ENCODE data around the gene GLIPR1L1.

DNA sequence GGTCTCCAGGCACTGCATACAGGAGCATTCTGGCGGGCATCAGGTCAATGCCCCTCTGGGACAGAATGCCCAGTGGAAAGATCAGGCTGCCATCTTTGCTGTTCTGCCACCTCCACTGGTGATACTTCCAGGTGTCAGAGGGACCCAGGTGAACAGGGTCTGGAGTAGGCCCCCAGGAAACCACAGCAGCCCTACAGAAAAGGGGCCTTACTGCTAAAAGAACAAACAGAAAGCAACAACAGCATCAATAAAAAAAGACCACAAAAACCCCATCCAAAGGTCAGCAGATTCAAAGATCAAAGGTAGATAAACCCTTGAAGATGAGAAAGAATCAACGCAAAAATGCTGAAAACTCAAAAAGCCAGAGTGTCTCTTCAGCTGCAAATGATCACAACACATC is 15.9 kb downstream of the GLIPR1L1 start:
- TF ChIP-seq, protein P1, sequence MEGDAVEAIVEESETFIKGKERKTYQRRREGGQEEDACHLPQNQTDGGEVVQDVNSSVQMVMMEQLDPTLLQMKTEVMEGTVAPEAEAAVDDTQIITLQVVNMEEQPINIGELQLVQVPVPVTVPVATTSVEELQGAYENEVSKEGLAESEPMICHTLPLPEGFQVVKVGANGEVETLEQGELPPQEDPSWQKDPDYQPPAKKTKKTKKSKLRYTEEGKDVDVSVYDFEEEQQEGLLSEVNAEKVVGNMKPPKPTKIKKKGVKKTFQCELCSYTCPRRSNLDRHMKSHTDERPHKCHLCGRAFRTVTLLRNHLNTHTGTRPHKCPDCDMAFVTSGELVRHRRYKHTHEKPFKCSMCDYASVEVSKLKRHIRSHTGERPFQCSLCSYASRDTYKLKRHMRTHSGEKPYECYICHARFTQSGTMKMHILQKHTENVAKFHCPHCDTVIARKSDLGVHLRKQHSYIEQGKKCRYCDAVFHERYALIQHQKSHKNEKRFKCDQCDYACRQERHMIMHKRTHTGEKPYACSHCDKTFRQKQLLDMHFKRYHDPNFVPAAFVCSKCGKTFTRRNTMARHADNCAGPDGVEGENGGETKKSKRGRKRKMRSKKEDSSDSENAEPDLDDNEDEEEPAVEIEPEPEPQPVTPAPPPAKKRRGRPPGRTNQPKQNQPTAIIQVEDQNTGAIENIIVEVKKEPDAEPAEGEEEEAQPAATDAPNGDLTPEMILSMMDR (IDR thresholded peaks at IDR 0.05) = no peak
- no peak for TF ChIP-seq POLR2A (IDR thresholded peaks at IDR 0.05)

Data from stomach (tissue), 4 donors.